RWPE1 (cell line): ENCODE results near the gene SAP30L.

Experiments used
- CTCF ChIA-PET: fragments of 350-600 bp; sonication (Branson Sonifier 250); formaldehyde crosslinking; extraction: SDS; loops from one replicate; lab custom pipeline; 2021; lab: Yijun Ruan, JAX
- POLR2A ChIA-PET: fragments of 400-600 bp; formaldehyde crosslinking; extraction: SDS; loops from one replicate; lab custom pipeline; 2020; ENCODE audit warnings: antibody characterized with exemption; ENCODE audit not compliant: low non-redundant PET; lab: Yijun Ruan, JAX
- DNase-seq: peaks from one replicate; pipeline ENCODE4 v3.0.0; 2012; ENCODE audit warnings: low spot score
- H3K27ac ChIP-seq: fragments of 450-650 bp; 2 replicates; pipeline ENCODE4 v1.5.1; 2017
- CTCF ChIP-seq: fragments of 450-650 bp; conservative IDR thresholded peaks from 2 replicates; pipeline ENCODE4 v1.5.1; 2017; ENCODE audit warnings: low read depth, mild to moderate bottlenecking

The SAP30L gene

GRCh38 chr5:154402611-154403010, 43.2 kb upstream of the SAP30L start:
- ChIA-PET CTCF (no interaction called here), POLR2A (no interaction called here)
- DNase-seq: no peak
- no peak for TF ChIP-seq CTCF
- H3K27ac ChIP-seq: peak overlapping the region; percentile 21

DNA sequence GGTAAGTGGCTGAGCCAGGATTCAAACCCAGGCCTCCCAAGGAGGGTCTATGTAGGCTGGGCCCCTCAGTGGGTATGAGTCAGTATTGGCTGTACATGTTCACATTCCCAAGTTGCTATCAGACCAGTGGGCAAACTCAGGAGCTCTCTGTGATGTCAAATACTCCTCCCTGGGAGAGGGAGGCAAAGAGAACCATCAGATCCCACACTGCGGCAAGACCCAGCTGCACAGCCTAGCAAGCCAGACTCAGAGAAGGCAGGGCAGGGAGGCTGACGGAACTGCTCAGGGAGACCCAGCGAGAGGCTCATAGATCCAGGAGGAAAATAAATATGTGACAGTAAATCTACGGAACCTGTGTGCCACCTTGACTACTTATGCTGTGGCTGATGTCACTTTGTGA, 42.6 kb upstream of the SAP30L start:
- no peak for TF ChIP-seq CTCF
- H3K27ac ChIP-seq: peak overlapping the region; percentile 21
- ChIA-PET CTCF (interaction anchor here (4.9 kb wide), 1 partner anchor 331 kb away, joined by 33 read pairs; no protein-coding TSS in a partner anchor), POLR2A (no interaction called here)
- no peak for DNase-seq

DNA sequence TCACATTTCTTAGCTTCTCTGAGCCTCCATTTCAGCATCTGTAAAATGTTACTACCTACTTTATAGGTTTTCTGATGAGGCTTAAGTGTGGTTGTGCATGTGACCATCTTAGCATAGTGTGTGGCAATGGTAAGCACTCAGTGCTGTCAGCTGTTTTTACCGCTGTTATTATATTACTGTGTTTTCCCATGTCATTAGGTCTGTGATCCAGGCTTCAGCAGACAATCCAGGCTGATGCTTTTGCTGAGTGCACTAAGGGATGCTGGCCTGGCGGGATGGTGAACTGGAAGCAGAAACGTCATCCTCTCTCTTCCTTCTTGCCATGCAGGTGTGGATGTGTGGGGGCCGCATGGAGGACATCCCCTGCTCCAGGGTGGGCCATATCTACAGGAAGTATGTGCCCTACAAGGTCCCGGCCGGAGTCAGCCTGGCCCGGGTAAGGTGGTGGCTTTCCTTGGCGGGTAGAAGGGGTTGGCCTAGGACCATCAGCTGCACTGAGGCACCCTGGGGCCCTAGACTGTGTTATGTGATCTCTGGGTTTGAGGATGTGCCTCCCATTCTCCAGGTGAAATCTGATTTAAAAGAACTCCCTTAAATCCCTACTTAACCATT, 41.9 kb upstream of the SAP30L start:
- no peak for DNase-seq
- POLR2A ChIA-PET: no interaction called here
- TF ChIP-seq CTCF: no peak
- H3K27ac ChIP-seq: no peak overlapping the region
- CTCF ChIA-PET: interaction anchor here (0.6 to 4.9 kb wide), 7 partner anchors 127 to 431 kb away, joined by 3 to 33 read pairs (median 6); no protein-coding TSS in a partner anchor

- peak; percentile 95 for DNase-seq
- ChIA-PET POLR2A (no interaction called here), CTCF (interaction anchor here (0.6 to 4.9 kb wide), 33 partner anchors 8 to 457 kb away, joined by 3 to 33 read pairs (median 4); partner anchors contain the start of genes FAM114A2, GALNT10 and MFAP3)
- peak overlapping the region; percentile 43 for H3K27ac ChIP-seq
- TF ChIP-seq CTCF: peak; percentile 94
These were observed 40.6 kb upstream of the SAP30L start for GRCh38 chr5:154405078-154405792.

DNA sequence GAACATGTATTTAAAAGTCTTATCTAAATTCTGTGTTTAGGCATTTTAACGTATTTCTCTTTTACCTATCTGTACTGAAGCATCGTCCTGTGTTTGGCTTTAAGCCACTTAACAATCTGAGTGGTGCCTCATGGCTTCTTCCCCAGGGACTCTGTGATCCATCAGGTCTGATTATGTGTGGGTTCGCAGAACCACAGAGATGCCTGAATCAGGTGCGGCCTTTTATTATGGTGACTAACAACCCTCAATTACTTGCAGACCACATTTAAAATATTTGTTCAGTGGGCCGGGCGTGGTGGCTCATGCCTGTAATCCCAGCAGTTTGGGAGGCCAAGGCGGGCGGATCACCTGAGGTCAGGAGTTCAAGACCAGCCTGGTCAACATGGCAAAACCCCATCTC, 39.6 kb upstream of the SAP30L start:
- H3K27ac ChIP-seq: no peak overlapping the region
- ChIA-PET POLR2A (no interaction called here), CTCF (interaction anchor here (0.5 to 4.9 kb wide), 14 partner anchors 11 to 493 kb away, joined by 3 to 33 read pairs (median 6); partner anchors contain the start of gene GALNT10)
- DNase-seq: peak; percentile 84
- TF ChIP-seq CTCF: no peak

DNA sequence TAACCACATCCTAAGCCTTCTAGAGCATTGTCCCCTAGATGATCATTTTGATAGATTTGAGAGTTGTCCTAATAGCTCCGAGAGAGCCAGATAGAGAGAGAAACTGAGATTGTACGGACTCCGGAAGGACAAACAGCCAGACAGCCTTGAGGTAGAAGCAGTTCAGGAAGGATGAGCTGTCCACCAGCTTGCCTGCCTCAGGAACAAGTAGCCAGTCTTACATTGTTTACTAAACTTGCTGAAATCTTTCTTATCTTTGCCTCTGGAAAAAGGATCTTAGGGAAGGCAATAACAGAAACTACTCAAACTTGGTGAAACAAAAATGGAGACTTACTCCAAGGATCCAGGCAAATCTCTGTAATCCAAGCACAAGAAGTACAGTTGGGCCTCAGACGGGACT, 39.0 kb upstream of the SAP30L start:
- TF ChIP-seq CTCF: no peak
- no peak for DNase-seq
- ChIA-PET POLR2A (no interaction called here), CTCF (interaction anchor here (0.5 to 4.9 kb wide), 3 partner anchors 90 to 358 kb away, joined by 3 to 33 read pairs (median 3); no protein-coding TSS in a partner anchor)
- no peak overlapping the region for H3K27ac ChIP-seq
